HepG2 (cell line): ENCODE data around the gene KCNAB1. TPM values are rescaled to one million over a fixed set of nuclear protein-coding genes. Genes with fewer than 3 reads are reported as not detected.

Source experiments
- ATAC-seq: fragments of 200-7000 bp; cut with Tn5 transposase; 3 replicates; pipeline ENCODE4 v1.9.1; 2020; ENCODE audit warnings: mild to moderate bottlenecking, moderate library complexity
- BruUV-seq: library from RNA; stranded (reverse); fragments of 400-500 nt; replicated peaks from 2 replicates; lab custom pipeline; 2021; lab: Mats Ljungman, UMichigan
- CTCF ChIA-PET: fragments of 300-600 bp; formaldehyde crosslinking; extraction: SDS; loops from one replicate; lab custom pipeline; 2021; ENCODE audit warnings: low total read pairs, inconsistent platforms, low intra/inter-chr PET ratio; lab: Yijun Ruan, JAX
- POLR2A ChIA-PET: fragments of 350-600 bp; sonication (Branson Sonifier 250); formaldehyde crosslinking; loops from one replicate; lab custom pipeline; 2020; ENCODE audit warnings: antibody characterized with exemption, inconsistent platforms; lab: Yijun Ruan, JAX
- DNase-seq: peaks from one replicate; pipeline ENCODE4 v3.0.0-alpha.2; 2015; ENCODE audit warnings: low spot score
- FAIRE-seq: peaks from 3 replicates; lab custom pipeline; 2011; peaks lifted over from hg19 to GRCh38; lab: Jason Lieb, UNC
- H2AFZ ChIP-seq: one replicate; pipeline ENCODE4 v1.6.1; 2011; ENCODE audit warnings: low read length, inconsistent platforms
- H3K27ac ChIP-seq: fragments of 300-600 bp; 3 replicates; pipeline ENCODE4 v1.8.0; 2011; ENCODE audit warnings: mixed run types, mild to moderate bottlenecking, mixed read lengths, low read length, inconsistent platforms; ENCODE audit not compliant: insufficient read depth; ENCODE audit errors: extremely low read length
- H3K27me3 ChIP-seq, 2 experiments: fragments of 200-600 bp in 1 of 2; 2 replicates in 1 of 2; 3 replicates in 1 of 2; pipeline versions ENCODE4 v1.6.0 to v1.8.0; 2011; ENCODE audit warnings: low read length in 2 of 2, mild to moderate bottlenecking in 2 of 2, moderate library complexity in 2 of 2, inconsistent platforms in 1 of 2; ENCODE audit not compliant: insufficient read depth in 2 of 2, control insufficient read depth in 1 of 2
- H3K36me3 ChIP-seq, 2 experiments: fragments of 200-600 bp in 1 of 2; replicated peaks in 1 of 2; 2 replicates in 1 of 2; 3 replicates in 1 of 2; pipeline versions ENCODE4 v1.5.1 to v1.8.0; 2011; ENCODE audit warnings: low read length in 2 of 2, inconsistent platforms in 1 of 2; ENCODE audit not compliant: insufficient read depth in 2 of 2, control insufficient read depth in 1 of 2
- H3K4me1 ChIP-seq: 2 replicates; pipeline ENCODE4 v1.5.1; 2012; ENCODE audit warnings: low read length, inconsistent platforms; ENCODE audit not compliant: insufficient read depth
- H3K4me2 ChIP-seq: 2 replicates; pipeline ENCODE4 v1.6.0; 2011; ENCODE audit warnings: low read depth, low read length, inconsistent platforms
- H3K4me3 ChIP-seq, 3 experiments: fragments of 200-600 bp in 1 of 3; sonication (generic), shearing (Covaris generic) in 1 of 3; replicated peaks in 1 of 3; 2 replicates each; pipeline ENCODE4 v1.5.1; 2011 to 2016; ENCODE audit warnings: low read length in 3 of 3, inconsistent platforms in 2 of 3, low read depth in 2 of 3, mild to moderate bottlenecking in 2 of 3, control low read depth in 1 of 3, mixed read lengths in 1 of 3; ENCODE audit not compliant: insufficient read depth in 1 of 3
- H3K79me2 ChIP-seq: one replicate; pipeline ENCODE4 v1.6.1; 2011; ENCODE audit warnings: low read length, inconsistent platforms; ENCODE audit not compliant: insufficient read depth
- H3K9ac ChIP-seq: 2 replicates; pipeline ENCODE4 v1.6.0; 2011; ENCODE audit warnings: mild to moderate bottlenecking, low read depth, low read length, inconsistent platforms; ENCODE audit not compliant: insufficient read depth
- H3K9me3 ChIP-seq: 2 replicates; pipeline ENCODE4 v1.5.1; 2012; ENCODE audit warnings: mild to moderate bottlenecking, low read length
- H4K20me1 ChIP-seq: 2 replicates; pipeline ENCODE4 v1.6.0; 2011; ENCODE audit warnings: inconsistent platforms, mild to moderate bottlenecking, low read length, moderate library complexity; ENCODE audit not compliant: insufficient read depth
- ATF7 ChIP-seq, 2 experiments: fragments of 450-650 bp in 1 of 2; sonication (generic) in 1 of 2; formaldehyde crosslinking in 1 of 2; IDR thresholded peaks; 2 replicates each; pipeline versions ENCODE4 v1.4.0 to v1.6.1; 2016 to 2020; ENCODE audit warnings: antibody characterized with exemption in 1 of 2, mild to moderate bottlenecking in 1 of 2, missing genetic modification reagents in 1 of 2
- HNRNPLL ChIP-seq: fragments of 200-400 bp; formaldehyde crosslinking; IDR thresholded peaks from 2 replicates; pipeline ENCODE4 v1.6.1; 2017; ENCODE audit warnings: mild to moderate bottlenecking, low read depth, low read length; ENCODE audit not compliant: poor library complexity, severe bottlenecking
- SAFB2 ChIP-seq: sonication (generic); formaldehyde crosslinking; IDR thresholded peaks from 2 replicates; pipeline ENCODE4 v1.5.1; 2020; ENCODE audit warnings: missing genetic modification reagents, low read depth, mild to moderate bottlenecking, borderline replicate concordance
- SP4 ChIP-seq: sonication (generic); formaldehyde crosslinking; IDR thresholded peaks from 2 replicates; pipeline ENCODE4 v1.8.1; 2023; ENCODE audit warnings: mild to moderate bottlenecking, missing genetic modification reagents
- ZBTB2 ChIP-seq: sonication (generic); formaldehyde crosslinking; IDR thresholded peaks from 2 replicates; pipeline ENCODE4 v1.8.0; 2022; ENCODE audit warnings: low read depth, missing genetic modification reagents
- ZNF318 ChIP-seq: sonication (generic); formaldehyde crosslinking; IDR thresholded peaks from 2 replicates; pipeline ENCODE4 v1.4.0; 2020; ENCODE audit warnings: mild to moderate bottlenecking, missing genetic modification reagents
- ZNF510 ChIP-seq: sonication (generic); formaldehyde crosslinking; IDR thresholded peaks from 2 replicates; pipeline ENCODE4 v1.4.0; 2020; ENCODE audit warnings: low read depth, mild to moderate bottlenecking, missing genetic modification reagents
- ZNF605 ChIP-seq: sonication (generic); formaldehyde crosslinking; IDR thresholded peaks from 2 replicates; pipeline ENCODE4 v1.8.0; 2022; ENCODE audit warnings: mild to moderate bottlenecking, missing genetic modification reagents
- ZNF704 ChIP-seq: sonication (generic); formaldehyde crosslinking; IDR thresholded peaks from 2 replicates; pipeline ENCODE4 v1.8.1; 2023; ENCODE audit warnings: mild to moderate bottlenecking, inconsistent platforms, moderate library complexity, missing genetic modification reagents, borderline replicate concordance
- ZNF747 ChIP-seq: sonication (generic); formaldehyde crosslinking; IDR thresholded peaks from 2 replicates; pipeline ENCODE4 v1.8.1; 2023; ENCODE audit warnings: missing genetic modification reagents, mild to moderate bottlenecking, borderline replicate concordance
- ZNF891 ChIP-seq: sonication (generic); formaldehyde crosslinking; IDR thresholded peaks from 2 replicates; pipeline ENCODE4 v1.5.0; 2020; ENCODE audit warnings: mild to moderate bottlenecking, missing genetic modification reagents
- in situ Hi-C: cut with HindIII; loops from 2 replicates; pipeline ENCODE4 v1.10.0; 2017; ENCODE audit warnings: low pct_unique_long_range_greater_than_20kb; ENCODE audit not compliant: extremely low pct_ligation_motif_present
- intact Hi-C: fragments of 100-400 bp; cut with micrococcal nuclease; formaldehyde crosslinking; loops from one replicate; pipeline ENCODE4 v1.10.0; 2022; ENCODE audit not compliant: unreplicated experiment
- polyA plus RNA-seq, 8 experiments: library from polyadenylated mRNA; depleted of rRNA in 3 of 8; stranded (reverse) in 7 of 8; unstranded in 1 of 8; fragments of >200 nt; fragmentation: Illumina TruSeq in 4 of 8; extraction: Trizol in 4 of 8; gene quantifications; 2 replicates each; pipeline versions ENCODE4 v1.2.1 to v1.2.3, GENCODE V29; 2011 to 2016; ENCODE audit warnings: low read depth in 4 of 8, missing spikeins in 1 of 8, mixed read lengths in 1 of 8; ENCODE audit not compliant: insufficient read depth in 1 of 8
- total RNA-seq, 5 experiments: library from RNA; depleted of rRNA; stranded (reverse); fragments of >200 nt; fragmentation: Illumina TruSeq; extraction: Trizol; gene quantifications; 2 replicates each; pipeline ENCODE4 v1.2.3, GENCODE V29; 2016; ENCODE audit warnings: low read depth in 1 of 5
- TF ChIP-seq, protein P1 (sequence below): sonication (generic); formaldehyde crosslinking; IDR thresholded peaks from 2 replicates; pipeline ENCODE4 v1.4.0; 2020; ENCODE audit warnings: low read depth, mild to moderate bottlenecking, missing genetic modification reagents

Gene KCNAB1
- total and polyA plus RNA-seq, 2 of the 13 experiments (the other 11 are each of a cell fraction or from before 2014, with no cell fraction given): not detected

- no peak overlapping the region for H3K9ac ChIP-seq
- ATAC-seq (no peak), FAIRE-seq (no peak), DNase-seq (no peak)
- H3K4me1 ChIP-seq: no peaks in the 10 kb centered on the region
- no peak overlapping the region for H3K4me2 ChIP-seq
- CTCF ChIA-PET: no interaction called here
- no peak overlapping the region for H3K27ac ChIP-seq
- no peak overlapping the region for H2AFZ ChIP-seq
- H4K20me1 ChIP-seq: no peaks in the 10 kb centered on the region
- intact Hi-C loops (no loop called here), in situ Hi-C loops (no loop called here)
- BruUV-seq: no TSS peak
- no peak overlapping the region for H3K4me3 ChIP-seq
- H3K36me3 ChIP-seq: no peaks in the 10 kb centered on the region
- H3K27me3 ChIP-seq: no peaks in the 10 kb centered on the region
- POLR2A ChIA-PET: no interaction called here
- no peaks in the 10 kb centered on the region for H3K79me2 ChIP-seq
- H3K9me3 ChIP-seq: no peaks in the 10 kb centered on the region
- TF ChIP-seq SAFB2: no peak
- TF ChIP-seq ZNF318 (CRISPR knock-in tag): no peak
- TF ChIP-seq SP4 (CRISPR knock-in tag): no peak
- no peak for TF ChIP-seq ATF7 (IDR thresholded peaks at IDR 0.05)
- TF ChIP-seq ATF7 (CRISPR knock-in tag; IDR thresholded peaks at IDR 0.05): no peak
- no peak for TF ChIP-seq HNRNPLL
- TF ChIP-seq ZNF704 (CRISPR knock-in tag): no peak
- no peak for TF ChIP-seq ZBTB2 (CRISPR knock-in tag)
- TF ChIP-seq ZNF605 (CRISPR knock-in tag): no peak
- no peak for TF ChIP-seq ZNF747
- TF ChIP-seq ZNF891 (CRISPR knock-in tag): no peak
- TF ChIP-seq, protein P1, sequence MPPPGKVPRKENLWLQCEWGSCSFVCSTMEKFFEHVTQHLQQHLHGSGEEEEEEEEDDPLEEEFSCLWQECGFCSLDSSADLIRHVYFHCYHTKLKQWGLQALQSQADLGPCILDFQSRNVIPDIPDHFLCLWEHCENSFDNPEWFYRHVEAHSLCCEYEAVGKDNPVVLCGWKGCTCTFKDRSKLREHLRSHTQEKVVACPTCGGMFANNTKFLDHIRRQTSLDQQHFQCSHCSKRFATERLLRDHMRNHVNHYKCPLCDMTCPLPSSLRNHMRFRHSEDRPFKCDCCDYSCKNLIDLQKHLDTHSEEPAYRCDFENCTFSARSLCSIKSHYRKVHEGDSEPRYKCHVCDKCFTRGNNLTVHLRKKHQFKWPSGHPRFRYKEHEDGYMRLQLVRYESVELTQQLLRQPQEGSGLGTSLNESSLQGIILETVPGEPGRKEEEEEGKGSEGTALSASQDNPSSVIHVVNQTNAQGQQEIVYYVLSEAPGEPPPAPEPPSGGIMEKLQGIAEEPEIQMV: no peak
- no peak for TF ChIP-seq ZNF510 (CRISPR knock-in tag)
Measured at GRCh38 chr3:156577736-156578135, 457.4 kb downstream of the KCNAB1 start.
